Lower lobe of right lung (tissue), 2 donors: ENCODE results near the gene OR13A1. TPM values are rescaled to one million over a fixed set of nuclear protein-coding genes. Genes with fewer than 3 reads are reported as not detected.
"Not testable (repeated sequence)": the region's sequence is repeated elsewhere in the genome, so short reads cannot be mapped to it uniquely, and the experiment has no call there.

Experiments used
- ATAC-seq, 2 donors: fragments of 200-7000 bp; cut with Tn5 transposase; one replicate each; pipeline ENCODE4 v1.9.1; 2020 to 2022; ENCODE audit warnings: mild to moderate bottlenecking in 2 of 2, moderate library complexity in 2 of 2
- DNase-seq: peaks from one replicate; pipeline ENCODE4 v3.0.0-alpha.2; 2020
- H3K27ac ChIP-seq: fragments of 200-600 bp; one replicate; pipeline ENCODE4 v1.8.0; 2022
- H3K27me3 ChIP-seq: fragments of 200-600 bp; one replicate; pipeline ENCODE4 v1.8.0; 2022; ENCODE audit warnings: low read depth
- H3K36me3 ChIP-seq: fragments of 200-600 bp; one replicate; pipeline ENCODE4 v1.8.0; 2022; ENCODE audit warnings: mild to moderate bottlenecking
- H3K4me1 ChIP-seq: fragments of 200-600 bp; one replicate; pipeline ENCODE4 v1.8.0; 2022
- H3K4me3 ChIP-seq: fragments of 200-600 bp; one replicate; pipeline ENCODE4 v1.8.0; 2022; ENCODE audit warnings: mild to moderate bottlenecking
- H3K9me3 ChIP-seq: fragments of 200-600 bp; one replicate; pipeline ENCODE4 v1.8.0; 2022
- intact Hi-C: fragments of 100-400 bp; cut with DNase I; formaldehyde crosslinking; loops from one replicate; pipeline ENCODE4 v1.11.0; 2022
- total RNA-seq: library from RNA; stranded (reverse); fragmentation: NEBNext Ultra II Directional; extraction: Animal tissue kit (Norgen Biotek cat#: 25700); gene quantifications from one replicate; pipeline ENCODE4 v1.2.1, GENCODE V29; 2021
- TF ChIP-seq, protein P1 (sequence below): fragments of 200-600 bp; IDR thresholded peaks from one replicate; pipeline ENCODE4 v1.8.0; 2022; ENCODE audit warnings: antibody characterized with exemption, mild to moderate bottlenecking
- donor health status: DM: no; HTN: yes; CAD: no; lungs with severe emphysema.

Gene OR13A1
- total RNA-seq, 1 donor from 2014 or later, result not detected

DNA sequence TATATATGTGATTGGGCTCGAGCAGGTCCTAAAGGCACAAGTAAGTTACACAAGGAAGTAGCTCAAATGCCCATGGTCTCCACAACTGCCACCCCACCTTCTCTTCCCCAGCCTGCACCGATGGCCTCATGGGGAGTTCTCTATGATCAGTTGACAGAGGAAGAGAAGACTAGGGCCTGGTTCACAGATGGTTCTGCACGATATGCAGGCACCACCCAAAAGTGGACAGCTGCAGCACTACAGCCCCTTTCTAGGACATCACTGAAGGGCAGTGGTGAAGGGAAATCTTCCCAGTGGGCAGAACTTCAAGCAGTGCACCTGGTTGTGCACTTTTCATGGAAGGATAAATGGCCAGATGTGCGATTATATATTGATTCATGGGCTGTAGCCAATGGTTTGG is 25.0 kb upstream of the OR13A1 start:
- H3K9me3 ChIP-seq, ATAC-seq, H3K4me1 ChIP-seq, DNase-seq, intact Hi-C loops, H3K36me3 ChIP-seq, H3K27me3 ChIP-seq, H3K27ac ChIP-seq, H3K4me3 ChIP-seq: not testable (repeated sequence)

DNA sequence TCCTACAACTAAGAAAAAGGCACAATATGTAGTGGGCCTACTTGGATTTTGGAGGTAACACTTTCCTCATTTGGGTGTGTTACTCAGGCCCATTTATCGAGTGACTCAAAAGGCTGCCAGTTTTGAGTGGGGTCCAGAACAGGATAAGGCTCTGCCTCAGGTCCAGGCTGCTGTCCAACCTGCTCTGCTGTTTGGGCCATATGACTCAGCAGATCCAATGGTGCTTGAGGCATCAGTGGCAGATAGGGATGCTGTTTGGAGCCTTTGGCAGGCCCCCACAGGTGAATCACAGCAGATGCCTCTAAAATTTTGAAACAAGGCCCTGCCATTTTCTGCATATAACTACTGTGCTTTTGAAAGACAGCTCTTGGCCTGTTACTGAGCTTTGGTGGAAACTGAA is 24.5 kb upstream of the OR13A1 start:
- H3K9me3 ChIP-seq, result peaks cover 5% of the 10 kb centered on the region
- H3K4me3 ChIP-seq, result no peak overlapping the region
- H3K36me3 ChIP-seq, result no peaks in the 10 kb centered on the region
- H3K27ac ChIP-seq, result no peak overlapping the region
- DNase-seq, result no peak
- no peaks in the 10 kb centered on the region for H3K4me1 ChIP-seq
- intact Hi-C loops, result no loop called here
- H3K27me3 ChIP-seq, result no peaks in the 10 kb centered on the region
- TF ChIP-seq, protein P1, sequence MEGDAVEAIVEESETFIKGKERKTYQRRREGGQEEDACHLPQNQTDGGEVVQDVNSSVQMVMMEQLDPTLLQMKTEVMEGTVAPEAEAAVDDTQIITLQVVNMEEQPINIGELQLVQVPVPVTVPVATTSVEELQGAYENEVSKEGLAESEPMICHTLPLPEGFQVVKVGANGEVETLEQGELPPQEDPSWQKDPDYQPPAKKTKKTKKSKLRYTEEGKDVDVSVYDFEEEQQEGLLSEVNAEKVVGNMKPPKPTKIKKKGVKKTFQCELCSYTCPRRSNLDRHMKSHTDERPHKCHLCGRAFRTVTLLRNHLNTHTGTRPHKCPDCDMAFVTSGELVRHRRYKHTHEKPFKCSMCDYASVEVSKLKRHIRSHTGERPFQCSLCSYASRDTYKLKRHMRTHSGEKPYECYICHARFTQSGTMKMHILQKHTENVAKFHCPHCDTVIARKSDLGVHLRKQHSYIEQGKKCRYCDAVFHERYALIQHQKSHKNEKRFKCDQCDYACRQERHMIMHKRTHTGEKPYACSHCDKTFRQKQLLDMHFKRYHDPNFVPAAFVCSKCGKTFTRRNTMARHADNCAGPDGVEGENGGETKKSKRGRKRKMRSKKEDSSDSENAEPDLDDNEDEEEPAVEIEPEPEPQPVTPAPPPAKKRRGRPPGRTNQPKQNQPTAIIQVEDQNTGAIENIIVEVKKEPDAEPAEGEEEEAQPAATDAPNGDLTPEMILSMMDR, result no peak
- ATAC-seq, result no peak

DNA sequence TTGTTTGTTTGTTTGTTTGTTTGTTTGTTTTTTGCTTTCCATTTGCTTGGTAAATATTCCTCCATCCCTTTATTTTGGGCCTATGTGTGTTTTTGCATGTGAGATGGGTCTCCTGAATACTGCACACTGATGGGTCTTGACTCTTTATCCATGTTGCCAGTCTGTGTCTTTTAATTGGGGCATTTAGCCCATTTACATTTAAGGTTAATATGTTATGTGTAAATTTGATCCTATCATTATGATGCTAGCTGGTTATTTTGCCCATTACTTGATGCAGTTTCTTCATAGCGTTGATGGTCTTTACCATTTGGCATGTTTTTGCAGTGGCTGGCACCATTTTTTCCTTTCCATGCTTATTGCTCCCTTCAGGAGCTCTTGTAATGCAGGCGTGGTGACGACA is 16.4 kb upstream of the OR13A1 start:
- intact Hi-C loops, H3K4me3 ChIP-seq, ATAC-seq, H3K36me3 ChIP-seq, DNase-seq, H3K27me3 ChIP-seq, H3K9me3 ChIP-seq, H3K4me1 ChIP-seq, H3K27ac ChIP-seq: not testable (repeated sequence)

DNA sequence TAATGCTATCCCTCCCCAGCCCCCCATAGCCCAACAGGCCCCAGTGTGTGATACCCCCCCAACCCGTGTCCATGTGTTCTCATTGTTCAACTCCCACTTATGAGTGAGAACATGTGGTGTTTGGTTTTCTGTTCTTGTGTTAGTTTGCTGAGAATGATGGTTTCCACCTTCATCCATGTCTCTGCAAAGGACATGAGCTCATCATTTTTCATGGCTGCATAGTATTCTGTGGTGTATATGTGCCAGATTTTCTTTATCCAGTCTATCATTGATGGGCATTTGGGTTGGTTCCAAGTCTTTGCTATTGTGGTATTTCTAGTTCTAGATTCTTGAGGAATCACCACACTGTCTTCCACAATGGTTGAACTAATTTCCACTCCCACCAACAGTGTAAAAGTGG is 11.5 kb upstream of the OR13A1 start:
- H3K4me3 ChIP-seq, DNase-seq, intact Hi-C loops, H3K27me3 ChIP-seq, ATAC-seq, H3K4me1 ChIP-seq, H3K27ac ChIP-seq, H3K9me3 ChIP-seq, H3K36me3 ChIP-seq: not testable (repeated sequence)

DNA sequence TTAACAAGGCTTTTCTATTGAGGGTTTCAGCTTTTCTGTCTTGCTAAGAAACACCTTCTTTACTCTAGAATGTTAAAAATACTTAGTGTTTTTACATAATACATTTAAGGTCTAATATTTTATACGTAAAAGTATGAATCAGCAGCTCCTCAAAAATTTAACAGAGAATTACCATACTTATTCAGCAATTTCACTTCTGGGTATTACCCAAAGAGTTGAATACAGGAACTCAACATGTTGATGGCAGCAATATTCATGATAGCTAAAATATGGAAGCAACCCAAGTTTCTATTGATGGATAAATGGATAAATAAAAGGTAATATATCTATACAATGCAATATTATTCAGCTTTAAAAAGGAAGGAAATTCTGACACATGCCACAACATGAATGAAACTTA is 9.7 kb upstream of the OR13A1 start:
- peaks cover 6% of the 10 kb centered on the region for H3K9me3 ChIP-seq
- intact Hi-C loops, result no loop called here
- DNase-seq, result no peak
- TF ChIP-seq, protein P1, result no peak
- no peaks in the 10 kb centered on the region for H3K4me1 ChIP-seq
- H3K27me3 ChIP-seq, result no peaks in the 10 kb centered on the region
- no peaks in the 10 kb centered on the region for H3K36me3 ChIP-seq
- ATAC-seq, result no peak
- no peak overlapping the region for H3K4me3 ChIP-seq
- no peak overlapping the region for H3K27ac ChIP-seq

DNA sequence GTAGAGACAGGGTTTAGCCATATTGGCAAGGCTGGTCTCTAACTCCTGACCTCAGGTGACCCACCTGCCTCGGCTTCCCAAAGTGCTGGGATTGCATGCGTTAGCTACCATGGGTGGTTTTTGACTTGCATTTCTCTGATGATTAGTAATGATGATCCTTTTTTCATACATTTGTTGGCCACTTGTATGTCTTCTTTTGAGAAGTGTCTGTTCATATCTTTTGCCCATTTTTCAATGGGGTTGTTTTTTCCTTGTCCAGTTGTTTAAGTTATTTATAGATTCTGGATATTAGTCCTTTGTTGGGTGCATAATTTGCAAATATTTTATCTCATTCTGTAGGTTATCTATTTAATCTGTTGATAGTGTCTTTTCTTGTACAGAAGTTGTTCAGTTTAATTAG is 4.3 kb upstream of the OR13A1 start:
- TF ChIP-seq, protein P1, result no peak
- Histone ChIP-seq H3K4me3 (no peak overlapping the region), H3K36me3 (no peaks in the 10 kb centered on the region), H3K4me1 (no peaks in the 10 kb centered on the region), H3K27me3 (no peaks in the 10 kb centered on the region), H3K27ac (no peak overlapping the region), H3K9me3 (no peaks in the 10 kb centered on the region)
- intact Hi-C loops, result no loop called here
- ATAC-seq (no peak), DNase-seq (no peak)

DNA sequence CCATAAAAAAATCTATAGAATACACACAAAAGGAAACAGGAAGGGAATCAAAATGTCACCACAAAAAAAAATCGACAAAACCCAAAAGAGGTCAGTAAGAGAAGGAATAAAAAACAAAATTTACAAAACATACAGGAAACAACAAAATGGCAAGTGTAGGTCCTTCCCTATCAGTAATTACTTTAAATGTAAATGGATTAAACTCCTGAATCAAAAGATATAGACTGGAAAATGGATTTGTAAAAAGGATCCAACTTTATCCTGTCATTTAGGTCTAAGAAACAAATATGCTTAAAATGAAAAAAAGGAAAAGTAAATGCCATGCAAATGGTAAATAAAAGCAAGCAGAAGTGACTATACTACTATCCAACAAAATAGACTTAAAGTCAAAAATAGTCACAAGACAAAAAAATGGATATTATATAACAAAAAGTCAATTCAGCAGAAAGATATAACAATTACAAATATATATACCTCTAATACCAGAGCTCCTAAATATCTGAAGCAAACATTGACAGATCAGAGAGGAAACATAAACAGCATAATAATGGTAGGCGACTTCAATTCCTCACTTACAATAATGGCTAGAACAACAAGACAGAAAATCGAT is 2.0 kb downstream of the OR13A1 start:
- DNase-seq (no peak), ATAC-seq (no peak)
- intact Hi-C loops, result no loop called here
- Histone ChIP-seq H3K4me3 (no peak overlapping the region), H3K9me3 (peaks cover 8% of the 10 kb centered on the region), H3K4me1 (no peaks in the 10 kb centered on the region), H3K36me3 (no peaks in the 10 kb centered on the region), H3K27me3 (no peaks in the 10 kb centered on the region), H3K27ac (no peak overlapping the region)
- TF ChIP-seq, protein P1, result no peak
